GM12864 (cell line): ENCODE data around the gene ALPI.

Experiments used
- DNase-seq: peaks from one replicate; pipeline ENCODE4 v3.0.0-alpha.2; 2011; ENCODE audit warnings: low read depth
- H3K4me3 ChIP-seq: 2 replicates; pipeline ENCODE4 v1.5.1; 2011; ENCODE audit warnings: mild to moderate bottlenecking, low read depth, low read length, control low read depth
- CTCF ChIP-seq: IDR thresholded peaks from 2 replicates; pipeline ENCODE4 v1.5.1; 2011; ENCODE audit warnings: low read depth, mild to moderate bottlenecking, moderate library complexity, low read length, control low read depth, inconsistent platforms; ENCODE audit errors: missing control alignments

Gene ALPI

DNA sequence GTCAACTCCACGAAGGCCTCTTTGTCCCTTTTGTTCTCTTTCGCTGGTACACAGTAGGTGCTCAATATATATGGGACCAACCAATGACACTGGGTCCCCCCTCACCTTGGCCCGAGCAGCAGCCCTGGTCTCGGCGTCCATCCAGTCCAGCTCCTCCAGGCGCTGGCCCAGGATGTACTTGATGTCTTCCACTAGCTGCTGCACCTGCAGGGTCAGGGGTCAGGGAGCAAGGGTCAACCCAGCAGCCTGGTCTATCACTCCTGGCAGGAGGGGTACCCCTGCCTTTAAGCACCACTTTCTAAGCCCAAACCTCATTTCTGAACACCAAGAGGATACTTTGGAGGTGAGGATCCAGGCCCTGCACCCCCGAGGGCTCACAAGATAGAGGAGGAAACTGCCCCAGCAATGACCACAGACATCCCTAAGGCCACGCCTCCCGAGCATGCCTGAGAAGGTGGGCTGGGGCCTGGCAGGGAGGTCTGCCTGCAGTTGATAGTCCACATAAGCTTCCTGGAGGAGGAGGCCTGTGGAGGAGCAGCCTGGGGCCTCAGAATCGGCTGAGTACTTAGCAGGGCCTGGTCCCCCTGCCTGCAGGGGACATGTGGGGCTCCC is 27.5 kb downstream of the ALPI start:
- DNase-seq = no peak
- H3K4me3 ChIP-seq = no peak overlapping the region
- no peak for TF ChIP-seq CTCF

- no peak overlapping the region for H3K4me3 ChIP-seq
These were observed 28.1 kb downstream of the ALPI start for GRCh38 chr2:232483923-232484627.

GRCh38 chr2:232484628-232485347 is 28.8 kb downstream of the ALPI start:
- TF ChIP-seq CTCF = no peak
- DNase-seq = no peak
- no peak overlapping the region for H3K4me3 ChIP-seq

More at GRCh38 chr2:232483923-232484627, 28.1 kb downstream of the ALPI start:
- no peak for TF ChIP-seq CTCF
- DNase-seq = no peak

DNA sequence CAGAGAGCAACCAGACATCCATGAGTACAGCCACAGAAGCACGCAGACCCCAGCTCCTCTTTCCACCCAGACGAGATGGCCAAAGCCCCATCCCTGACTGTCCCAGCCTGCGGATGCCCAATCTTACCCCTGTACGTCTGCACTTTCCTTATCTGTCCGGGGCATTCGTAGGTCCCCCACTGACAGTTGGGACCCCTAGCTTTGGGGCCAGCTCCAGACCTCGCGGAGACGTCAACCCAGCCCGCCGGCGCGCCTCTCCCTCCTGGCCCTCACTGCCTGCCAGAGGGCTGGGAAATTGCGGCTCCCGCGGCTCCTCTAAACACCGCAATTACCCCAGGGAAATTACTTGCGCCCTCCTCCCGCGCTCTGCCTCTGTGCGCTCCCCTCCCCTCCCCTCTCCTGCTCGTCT is 29.4 kb downstream of the ALPI start:
- no peak for TF ChIP-seq CTCF
- H3K4me3 ChIP-seq = no peak overlapping the region
- DNase-seq = no peak

GRCh38 chr2:232485757-232486557 is 30.0 kb downstream of the ALPI start:
- DNase-seq = no peak
- TF ChIP-seq CTCF = no peak
- H3K4me3 ChIP-seq = no peak overlapping the region

GRCh38 chr2:232486558-232487384 is 30.8 kb downstream of the ALPI start:
- H3K4me3 ChIP-seq = no peak overlapping the region
- no peak for DNase-seq
- TF ChIP-seq CTCF = no peak
